Measurements from ENCODE around the gene SEC24C.

- TF ChIP-seq GATA2 (IDR thresholded peaks at IDR 0.05; ENCODE audit: low read depth, low read length) = no peak
- TF ChIP-seq GATA3 (IDR thresholded peaks at IDR 0.05; ENCODE audit: low read depth, low read length) = no peak
These were observed 13.8 kb upstream of the SEC24C start for GRCh38 chr10:73730153-73730906.

Data from SH-SY5Y (cell line).